Stimulated activated CD8-positive, alpha-beta memory T cell treated with anti-CD3 and anti-CD28 coated beads, Interleukin-4, amount 100 ng/mL, for 1 hour (primary cell): ENCODE measurements around the gene DNAJC1.
"Not testable (repeated sequence)": the region's sequence is repeated elsewhere in the genome, so short reads cannot be mapped to it uniquely, and the experiment has no call there.

Source experiments
- DNase-seq, 2 donors: peaks; one replicate each; pipeline ENCODE4 v3.0.0-alpha.2; 2020; ENCODE audit warnings: low read depth in 2 of 2, low spot score in 1 of 2

The DNAJC1 gene

DNA sequence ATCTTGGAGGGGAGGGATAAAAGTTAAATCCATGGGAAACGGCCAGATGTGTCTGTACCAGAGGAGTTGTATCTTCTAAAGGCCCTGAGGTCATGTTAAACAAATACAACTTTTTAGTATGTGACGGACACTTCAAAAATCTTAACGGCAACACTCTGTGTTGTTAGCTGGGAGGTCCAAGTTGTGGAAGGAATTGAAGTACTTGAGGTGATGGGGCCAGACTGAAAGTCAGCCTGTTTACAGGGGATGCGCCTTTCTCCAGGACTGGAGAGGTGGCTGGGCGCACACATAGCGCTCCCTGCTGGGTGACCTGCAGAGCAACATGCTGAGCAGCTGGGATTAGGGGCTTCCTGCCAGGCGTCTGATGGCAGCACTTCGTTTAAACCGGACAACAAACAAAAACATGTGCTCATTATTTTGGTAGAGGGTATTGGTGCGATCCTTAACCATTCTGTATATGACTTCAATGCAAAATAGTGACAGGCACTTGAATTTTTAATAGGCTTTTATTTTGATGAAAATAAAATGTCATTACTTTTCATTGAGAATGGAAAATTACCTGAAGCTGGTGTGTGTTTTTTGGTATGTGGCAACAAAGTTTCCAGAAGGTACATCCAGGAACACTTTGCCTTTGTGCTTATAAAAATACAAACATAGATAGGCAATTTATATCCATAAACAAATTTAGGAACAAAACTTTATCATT, 271.3 kb downstream of the DNAJC1 start:
- DNase-seq = no peak

DNA sequence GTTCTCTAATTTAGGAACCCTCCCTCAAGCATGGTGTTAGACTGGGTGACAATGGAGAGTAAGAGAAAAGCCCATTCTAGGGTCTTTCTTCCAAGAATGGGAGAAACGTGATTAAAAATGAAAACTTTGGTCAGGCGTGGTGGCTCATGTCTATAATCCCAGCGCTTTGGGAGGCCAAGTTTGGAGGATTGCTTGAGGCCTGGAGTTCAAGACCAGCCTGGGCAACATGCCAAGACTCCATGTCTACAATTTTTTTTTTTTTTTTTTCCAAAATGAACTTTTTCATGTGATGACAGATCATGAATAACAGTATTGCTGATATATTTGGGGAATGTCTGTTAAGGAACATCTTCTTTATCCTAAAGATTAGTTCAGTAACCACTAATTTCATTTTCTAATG, 274.9 kb downstream of the DNAJC1 start:
- DNase-seq = no peak

DNA sequence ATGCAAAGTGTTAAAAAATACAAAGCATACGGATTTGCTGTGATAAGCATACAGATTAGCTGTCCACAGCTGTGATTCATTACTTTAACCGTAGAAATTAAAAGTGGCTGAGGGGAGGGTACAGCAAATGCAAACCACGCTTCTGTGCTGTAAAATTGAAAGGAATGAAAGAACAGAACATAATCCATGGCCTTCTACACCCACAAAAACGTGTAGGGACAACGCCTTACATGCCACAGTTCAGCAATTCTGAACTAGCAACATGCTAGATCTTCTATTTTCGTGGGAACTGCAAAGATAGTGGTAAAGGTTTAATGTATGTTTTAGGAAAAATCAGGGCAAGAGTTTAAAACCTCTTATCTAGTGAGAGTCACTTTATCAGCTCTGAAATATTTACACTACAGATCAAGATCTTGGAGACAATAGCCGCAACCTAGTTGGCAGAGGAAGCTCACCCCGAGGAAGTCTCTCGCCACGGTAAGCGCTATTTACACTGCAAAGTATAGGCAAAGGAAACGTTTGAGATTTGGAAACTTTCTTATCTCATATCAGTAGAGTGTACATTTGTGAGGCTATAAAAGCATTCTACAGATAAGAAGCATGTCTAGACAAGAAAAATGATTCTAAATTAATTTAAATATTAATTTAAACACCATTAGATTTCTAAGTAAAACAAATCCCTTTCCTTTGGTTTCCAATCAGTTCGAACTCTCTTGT, 275.9 kb downstream of the DNAJC1 start:
- no peak for DNase-seq

DNA sequence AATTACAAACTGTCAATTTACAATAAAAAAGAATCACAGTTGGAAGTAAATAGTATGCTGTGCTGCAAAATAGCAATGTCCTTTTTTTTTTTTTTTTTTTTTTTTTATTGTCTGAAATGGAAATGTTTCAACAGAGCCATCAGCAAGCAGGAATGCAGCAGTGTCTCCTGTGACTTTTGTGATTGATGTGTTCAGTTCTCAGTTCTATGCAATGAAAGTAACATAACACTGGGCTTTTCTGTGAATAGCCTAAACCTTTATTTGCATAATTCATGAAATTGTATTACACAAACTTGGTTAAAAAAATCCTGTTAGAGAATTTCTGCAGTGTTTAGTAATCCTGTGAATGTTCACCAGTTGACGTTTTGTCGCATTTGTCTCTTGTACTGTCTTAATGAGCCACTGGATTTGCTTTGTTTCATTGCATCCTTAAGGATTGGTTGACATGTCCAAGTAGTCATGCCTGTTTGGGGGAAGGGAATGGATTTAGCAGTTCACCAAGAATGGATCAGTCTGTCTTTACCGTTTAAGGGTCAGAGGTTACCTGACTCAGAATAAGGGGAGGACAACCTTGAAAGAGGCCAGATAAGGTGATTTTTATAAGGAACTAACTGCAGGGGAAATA, 276.8 kb downstream of the DNAJC1 start:
- no peak for DNase-seq

DNA sequence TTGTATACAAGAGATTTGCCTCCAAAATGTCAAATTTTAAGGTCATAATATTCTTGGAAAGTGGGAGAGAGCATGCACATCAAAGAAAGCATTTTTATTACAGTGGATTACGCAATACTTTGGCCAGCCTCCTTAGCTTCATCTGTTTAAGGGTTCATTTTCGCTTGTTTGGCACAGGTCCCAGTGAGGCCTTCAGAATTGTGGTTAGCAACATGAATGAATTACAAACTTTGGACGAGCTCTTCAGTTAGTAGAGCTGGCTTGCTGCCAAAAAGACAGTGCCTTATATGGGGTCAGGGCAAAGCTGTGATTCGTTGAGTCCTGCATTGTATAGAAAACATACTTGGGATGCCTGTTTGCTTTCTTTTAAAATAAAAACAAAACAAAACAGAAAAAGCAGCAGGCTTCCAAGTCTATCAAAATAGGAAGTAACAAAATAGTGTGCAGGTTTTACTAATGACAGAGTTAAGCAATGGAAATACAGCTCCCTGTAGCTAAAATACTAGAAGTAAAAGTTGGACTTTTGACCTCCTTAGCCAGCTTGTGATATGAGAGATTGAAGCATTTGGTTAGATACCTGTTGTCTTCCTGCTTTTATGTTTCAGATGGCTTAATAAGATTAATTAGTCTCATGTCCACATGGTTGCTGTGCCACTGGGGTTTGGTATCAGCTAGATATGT, 278.7 kb downstream of the DNAJC1 start:
- DNase-seq = no peak

DNA sequence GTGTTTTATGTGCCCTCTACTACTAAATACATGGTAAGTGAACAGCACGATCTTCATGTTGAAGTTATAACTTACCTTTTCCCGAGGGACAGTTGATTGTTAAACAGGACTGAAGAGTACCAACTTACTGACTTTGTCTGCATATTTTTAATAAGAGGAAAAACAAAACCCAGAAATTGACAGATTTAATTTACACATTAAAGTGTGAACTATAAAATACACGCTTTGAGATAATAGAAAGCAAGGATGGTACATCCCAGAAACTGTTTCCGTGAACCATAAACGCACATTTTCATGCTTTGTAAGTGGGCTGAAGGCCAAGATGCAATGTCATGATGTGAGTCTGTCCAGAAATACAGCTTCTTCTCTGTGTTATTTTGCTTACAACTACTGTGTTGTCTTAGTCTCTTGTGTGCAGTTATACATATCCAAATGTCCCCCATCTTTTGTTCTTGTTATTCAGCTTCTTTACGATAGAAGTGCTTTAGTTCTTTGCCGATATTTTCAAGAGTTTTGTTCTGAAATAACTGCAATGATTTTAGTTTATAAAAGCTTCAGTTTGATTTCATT, 279.4 kb downstream of the DNAJC1 start:
- no peak for DNase-seq

DNA sequence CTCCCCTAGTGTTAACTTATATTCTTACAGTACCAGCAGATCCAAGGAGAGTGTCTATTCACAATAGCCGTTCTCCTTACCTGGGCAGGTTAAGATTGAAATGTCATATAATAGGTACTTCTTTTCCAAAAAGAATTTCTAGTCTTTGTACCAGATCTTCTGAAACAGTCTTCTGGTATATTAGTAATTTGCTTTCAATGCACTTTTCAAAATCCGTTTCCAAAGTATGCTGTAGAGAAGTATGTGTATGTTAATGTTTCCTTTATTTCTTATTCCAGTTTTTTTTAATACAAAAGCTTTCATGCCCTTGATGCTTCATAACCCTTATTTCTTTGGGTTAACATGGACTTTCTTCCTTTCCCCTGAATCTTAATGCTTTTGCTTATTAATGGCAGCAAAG, 281.3 kb downstream of the DNAJC1 start:
- DNase-seq = no peak

DNA sequence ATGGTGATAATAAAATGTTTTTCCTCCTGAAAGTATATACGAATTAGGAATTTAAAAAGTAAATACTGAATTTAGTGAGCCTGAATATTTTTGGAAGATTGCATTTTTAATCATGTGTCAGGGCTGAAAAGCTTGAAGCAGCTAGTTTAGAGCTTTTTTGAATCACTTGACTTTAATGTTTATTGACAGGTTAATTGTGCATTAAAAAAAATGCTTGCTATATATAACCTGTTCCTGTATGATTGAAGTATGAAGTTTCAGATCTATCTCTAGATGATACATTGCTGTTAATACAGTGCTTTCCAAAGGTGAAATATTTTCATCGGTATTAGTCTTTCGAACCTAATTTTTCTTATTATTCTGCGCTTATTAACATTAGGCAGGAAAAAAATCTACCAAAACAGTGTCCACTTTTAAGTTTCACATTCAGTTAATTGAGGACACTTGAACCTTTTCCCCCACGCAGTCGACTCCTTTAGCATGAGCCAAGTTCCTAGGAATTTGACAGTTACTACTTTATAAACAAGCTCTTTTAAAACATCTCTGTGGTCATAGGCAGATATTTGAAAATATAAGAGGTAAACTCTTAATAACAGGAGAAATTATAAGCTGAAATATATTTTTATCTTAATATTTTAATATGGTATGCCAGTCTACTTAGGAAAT, 282.4 kb downstream of the DNAJC1 start:
- no peak for DNase-seq

DNA sequence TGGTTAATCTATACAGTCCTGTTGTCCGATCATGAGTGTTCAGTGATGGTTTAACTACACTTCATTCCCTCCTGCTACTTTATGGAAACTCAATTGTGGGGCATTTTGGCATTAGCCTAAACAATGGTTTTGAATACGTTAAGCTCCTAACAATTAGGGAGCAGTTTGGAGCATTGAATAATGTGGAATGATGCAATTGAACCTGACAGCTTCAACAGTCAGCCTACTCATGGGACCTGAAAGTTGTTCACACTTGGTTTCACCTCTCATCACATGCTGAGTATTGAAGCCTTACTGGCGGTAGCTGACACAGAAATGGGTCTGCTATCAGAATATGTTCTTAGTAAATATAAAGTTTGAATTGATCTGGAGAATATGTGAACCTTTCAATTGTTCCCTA, 283.4 kb downstream of the DNAJC1 start:
- no peak for DNase-seq

DNA sequence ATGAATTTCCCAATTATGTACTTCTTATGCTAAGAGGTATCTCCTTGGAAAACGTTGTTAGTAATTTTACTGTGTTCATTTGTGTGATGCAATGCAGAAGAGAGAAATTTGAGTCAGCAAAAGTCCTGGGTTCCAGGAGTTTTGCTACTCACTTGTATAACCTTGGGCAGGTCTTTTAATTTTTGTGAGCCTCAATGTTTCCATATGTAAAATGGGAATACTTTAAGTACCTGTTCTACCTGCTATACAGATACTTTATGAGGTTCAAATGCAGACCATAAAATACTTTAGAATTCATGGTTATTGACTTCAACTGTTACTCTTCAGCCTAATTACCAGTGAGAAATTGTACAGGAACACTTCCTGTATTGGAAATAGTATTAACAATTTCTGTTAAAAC, 284.0 kb downstream of the DNAJC1 start:
- DNase-seq = no peak

DNA sequence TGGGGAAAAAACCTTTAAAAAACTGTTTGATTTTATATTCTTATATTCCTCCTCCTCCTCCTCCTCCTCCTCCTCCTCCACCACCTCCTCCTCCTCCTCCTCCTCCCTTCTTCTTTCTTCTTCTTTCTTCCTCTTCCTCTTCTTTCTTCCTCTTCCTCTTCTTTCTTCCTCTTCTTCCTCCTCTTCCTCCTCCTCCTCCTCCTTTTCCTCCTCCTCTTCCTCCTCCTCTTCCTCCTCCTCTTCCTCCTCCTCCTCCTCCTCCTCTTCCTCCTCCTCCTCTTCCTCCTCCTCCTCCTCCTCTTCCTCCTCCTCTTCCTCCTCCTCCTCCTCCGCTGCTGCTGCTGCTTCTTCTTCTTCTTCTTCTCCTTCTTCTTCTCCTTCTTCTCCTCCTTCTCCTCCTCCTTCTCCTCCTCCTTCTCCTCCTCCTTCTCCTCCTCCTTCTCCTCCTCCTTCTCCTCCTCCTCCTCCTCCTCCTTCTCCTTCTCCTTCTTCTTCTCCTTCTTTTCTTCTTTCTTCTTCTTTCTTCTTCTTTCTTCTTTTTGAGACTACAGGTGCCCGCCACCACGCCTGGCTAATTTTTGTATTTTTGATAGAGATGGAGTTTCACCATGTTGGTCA, 286.0 kb downstream of the DNAJC1 start:
- not testable (repeated sequence) for DNase-seq

DNA sequence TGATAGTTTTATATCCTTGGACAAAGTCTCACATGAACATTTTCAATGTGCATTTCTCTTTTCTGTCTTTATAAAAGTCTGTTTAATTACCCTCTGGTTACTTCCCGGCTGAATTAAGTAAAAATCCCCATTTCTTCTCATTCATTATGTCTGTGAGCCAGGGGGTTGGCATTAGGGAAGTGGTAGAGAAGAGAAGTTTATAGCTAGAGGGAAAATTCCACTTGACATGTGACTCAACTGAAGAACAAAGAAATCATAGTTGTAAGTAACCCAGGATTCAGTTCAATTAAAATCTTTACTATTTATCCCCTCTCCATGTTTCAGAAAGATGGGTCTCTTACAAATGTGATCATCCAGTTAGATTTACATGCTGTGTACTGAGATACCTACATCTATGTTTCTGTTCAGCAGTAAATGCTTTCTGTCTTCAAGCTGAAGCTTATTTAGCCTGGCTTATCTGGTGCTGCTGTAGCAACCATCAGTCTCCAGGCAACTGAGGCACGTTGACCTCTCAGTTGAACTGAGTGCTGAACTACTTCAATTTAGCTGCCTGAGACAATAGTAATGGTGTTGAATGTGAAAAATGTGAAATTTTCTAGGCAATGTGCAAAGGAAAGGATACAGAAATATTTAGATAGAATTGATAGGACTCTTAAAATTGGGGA, 287.9 kb downstream of the DNAJC1 start:
- no peak for DNase-seq

DNA sequence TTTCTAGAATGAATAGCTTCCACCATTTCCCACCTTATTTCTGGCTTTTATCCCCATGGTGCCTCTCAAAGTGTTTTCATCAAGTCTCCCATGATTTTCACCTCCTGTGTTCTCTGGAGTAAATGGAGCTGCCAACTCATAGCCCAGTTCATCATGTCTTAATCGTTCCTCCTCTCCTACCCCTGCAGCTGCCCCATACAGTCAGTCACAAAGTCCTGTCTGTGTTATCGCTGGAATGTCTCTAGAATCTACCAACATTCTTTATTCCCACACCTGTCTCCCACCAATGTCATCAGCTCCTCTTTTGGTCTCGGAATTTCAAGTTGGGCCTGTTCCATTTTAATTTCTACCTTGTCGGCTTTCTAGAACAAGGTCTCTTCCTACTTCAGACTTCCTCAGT, 290.6 kb downstream of the DNAJC1 start:
- no peak for DNase-seq

DNA sequence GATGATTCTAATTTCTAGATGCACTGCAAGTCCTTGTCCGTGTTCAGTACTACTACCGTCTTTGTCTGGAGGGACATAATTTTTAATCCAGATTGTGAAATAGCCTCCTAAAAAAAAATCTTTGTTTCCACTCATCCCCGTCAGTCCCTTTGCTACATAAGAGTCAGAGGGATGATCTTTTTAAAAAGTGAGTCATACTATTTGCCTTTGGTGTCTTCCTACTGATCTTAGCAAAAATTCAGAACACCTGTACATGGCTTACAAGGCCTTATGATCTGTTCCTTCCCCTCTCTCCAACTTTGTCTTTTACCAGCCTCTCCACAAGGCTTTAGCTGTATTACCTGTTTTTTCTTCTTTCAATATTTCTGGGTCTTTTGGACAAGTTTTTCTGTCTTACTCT, 296.0 kb downstream of the DNAJC1 start:
- DNase-seq = no peak
